Activated CD4-positive, alpha-beta T cell treated with anti-CD3 and anti-CD28 coated beads for 48 hours (primary cell): ENCODE data around the gene HJV.

Source experiments
- DNase-seq: peaks from one replicate; pipeline ENCODE4 v3.0.0-alpha.2; 2020

HJV gene

GRCh38 chr1:145972580-145972979 is 49.0 kb downstream of the HJV start:
- no peak for DNase-seq
